ENCODE measurements around the gene COMMD3.
"Not testable (repeated sequence)": the region's sequence is repeated elsewhere in the genome, so short reads cannot be mapped to it uniquely, and the experiment has no call there.

COMMD3 gene

DNA sequence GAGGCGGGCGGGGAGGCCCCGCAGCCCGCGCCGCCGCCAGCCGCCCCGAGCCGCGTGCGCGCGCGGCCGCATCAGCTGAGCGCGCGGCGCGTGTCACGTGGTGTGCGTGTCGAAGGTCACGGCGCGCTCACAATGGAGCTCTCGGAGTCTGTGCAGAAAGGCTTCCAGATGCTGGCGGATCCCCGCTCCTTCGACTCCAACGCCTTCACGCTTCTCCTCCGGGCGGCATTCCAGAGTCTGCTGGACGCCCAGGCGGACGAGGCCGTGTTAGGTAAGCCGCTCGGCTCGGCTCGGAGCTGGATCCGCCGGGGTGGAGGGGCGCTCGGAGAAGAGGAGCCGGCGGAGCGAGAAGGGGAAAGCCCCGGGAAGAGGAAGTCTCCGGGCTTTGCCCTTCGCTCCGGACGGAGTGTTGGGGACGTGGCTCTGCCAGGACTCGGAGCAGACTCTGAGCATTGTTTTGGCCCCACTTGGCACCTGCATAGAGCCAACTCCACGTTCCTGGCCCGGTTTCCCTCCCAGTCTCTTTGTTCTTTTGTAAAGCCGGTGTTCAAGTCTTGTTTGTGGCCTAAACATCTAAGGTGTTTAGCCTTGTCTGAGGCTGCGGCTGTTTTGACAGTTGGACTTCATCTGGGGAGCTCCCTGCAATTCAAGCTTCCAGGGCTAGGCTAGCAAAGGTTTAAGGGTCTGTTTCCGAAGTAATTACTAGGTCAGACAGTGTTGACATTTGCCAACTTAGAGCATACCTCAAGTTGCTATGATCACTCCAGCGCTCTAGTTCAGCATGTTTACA is at the start of gene COMMD3:
COMMD3 (plus strand) TSS at position 103 of the 790 bp plus-strand sequence; CDS start at position 133, 30 bp downstream.
- no peak for DNase-seq (ENCODE audit: low read depth in 2 of 2)

DNA sequence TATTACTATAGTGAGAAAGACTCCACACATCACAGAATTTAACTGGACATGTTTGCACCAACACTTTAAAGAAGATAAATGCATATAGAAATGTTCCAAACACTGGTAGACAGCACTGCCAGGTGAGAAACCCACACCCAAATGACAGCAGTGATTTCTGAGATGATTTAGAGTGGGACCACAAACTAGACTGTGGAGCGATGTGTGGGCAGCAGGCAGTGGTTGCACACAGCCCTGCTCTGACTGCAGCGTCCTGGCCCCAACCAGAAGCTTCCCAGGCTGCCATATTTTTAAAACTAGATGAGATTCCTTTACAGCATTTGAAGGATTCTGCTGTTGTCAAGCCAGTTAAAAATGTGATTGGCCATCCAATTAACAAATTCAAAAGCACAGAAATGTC is 47.7 kb upstream of the COMMD3 start:
- DNase-seq (ENCODE audit: low read depth in 2 of 2) = no peak

- no peak for DNase-seq (ENCODE audit: low read depth in 2 of 2)
Observed at GRCh38 chr10:22271786-22272185, 44.4 kb upstream of the COMMD3 start.

DNA sequence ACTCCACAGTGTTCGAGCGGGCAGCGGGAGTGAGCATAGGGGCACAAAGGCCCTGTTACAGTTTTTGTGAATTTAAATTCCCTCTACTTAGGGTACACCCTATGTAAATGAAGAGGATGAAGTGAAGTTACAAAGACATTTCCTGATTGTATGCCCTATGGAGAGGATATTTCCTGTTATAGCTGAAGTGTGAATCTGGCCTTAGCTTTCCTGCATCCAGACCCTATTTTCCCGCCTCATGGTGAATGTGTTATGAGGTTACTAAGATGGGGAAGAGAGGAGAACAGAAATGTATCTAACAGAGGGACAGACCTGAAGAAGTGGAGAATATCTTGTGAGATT is 37.8 kb upstream of the COMMD3 start:
- DNase-seq (ENCODE audit: low read depth in 2 of 2) = no peak

GRCh38 chr10:22280078-22280477 is 36.1 kb upstream of the COMMD3 start:
- DNase-seq (ENCODE audit: low read depth in 2 of 2) = no peak

DNA sequence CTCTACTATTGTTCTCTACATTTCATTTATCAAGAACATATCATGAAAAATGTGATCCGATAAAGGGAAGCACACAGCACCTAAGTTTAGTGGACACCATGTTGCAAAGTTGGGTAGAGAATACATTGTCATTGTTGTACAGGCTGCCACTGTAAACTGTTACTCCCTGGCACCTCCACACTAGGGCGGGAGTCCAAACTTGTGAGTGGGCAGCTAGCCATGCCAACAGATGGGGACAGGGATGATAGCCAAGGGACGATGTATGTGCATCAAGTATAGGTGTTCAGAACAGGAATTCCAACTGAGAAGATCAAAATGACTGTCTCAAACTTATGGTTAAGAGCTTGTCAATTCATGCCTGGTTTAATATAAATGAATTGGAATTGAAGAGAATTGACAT is 31.1 kb upstream of the COMMD3 start:
- no peak for DNase-seq (ENCODE audit: low read depth in 2 of 2)

DNA sequence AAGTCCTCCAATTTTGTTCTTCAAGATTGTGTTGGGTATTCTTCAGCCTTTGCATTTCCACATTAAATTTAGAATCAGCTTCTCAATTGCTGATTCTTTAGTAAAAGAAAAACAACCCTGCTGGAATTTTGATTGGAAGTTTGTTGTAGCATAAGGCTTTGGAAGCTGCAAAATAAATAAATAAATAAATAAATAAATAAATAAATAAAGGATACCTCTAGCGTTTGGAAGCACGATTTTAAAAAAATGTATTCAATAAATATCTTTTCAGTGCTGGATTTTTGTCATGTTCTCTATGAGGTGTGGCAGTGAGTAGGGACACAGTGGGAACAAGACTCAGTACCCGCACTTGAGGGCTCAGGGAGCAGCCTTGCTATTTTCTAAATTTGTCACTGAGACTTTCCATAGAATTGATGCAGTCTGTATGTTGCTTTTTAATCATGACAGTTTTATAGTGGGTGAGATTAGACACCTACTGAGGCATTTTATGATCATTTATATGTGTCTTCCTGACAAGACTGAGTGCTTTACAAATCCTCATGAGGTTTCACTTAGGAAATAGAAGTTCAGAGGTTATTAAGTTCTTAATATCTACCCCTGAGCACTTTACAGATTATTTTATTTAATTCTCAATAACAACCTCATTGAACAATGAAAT is 22.3 kb upstream of the COMMD3 start:
- DNase-seq (ENCODE audit: low read depth in 2 of 2) = no peak

- no peak for DNase-seq (ENCODE audit: low read depth in 2 of 2)
Observed at GRCh38 chr10:22294694-22295093, 21.5 kb upstream of the COMMD3 start.

- no peak for DNase-seq (ENCODE audit: low read depth in 2 of 2)
Observed at GRCh38 chr10:22301193-22301592, 15.0 kb upstream of the COMMD3 start.

DNA sequence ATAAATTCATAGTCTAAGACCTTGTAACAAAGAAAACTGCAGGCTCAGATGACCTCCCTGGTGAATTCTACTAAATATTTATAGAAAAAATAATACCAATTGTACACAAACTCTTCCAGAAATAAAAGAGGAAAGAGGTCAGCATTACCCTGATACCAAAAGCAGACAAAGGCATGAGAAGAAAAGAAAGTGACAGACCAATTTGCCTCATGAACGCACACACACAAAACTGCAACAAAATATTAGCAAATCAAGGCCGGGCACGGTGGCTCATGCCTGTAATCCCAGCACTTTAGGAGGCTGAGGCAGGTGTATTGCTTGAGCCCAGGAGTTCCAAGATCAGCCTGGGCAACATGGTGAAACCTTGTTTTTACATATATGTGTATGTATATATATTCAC is 12.7 kb upstream of the COMMD3 start:
- no peak for DNase-seq (ENCODE audit: low read depth in 2 of 2)

- no peak for DNase-seq (ENCODE audit: low read depth in 2 of 2)
Observed at GRCh38 chr10:22305721-22306120, 10.5 kb upstream of the COMMD3 start.

GRCh38 chr10:22308390-22308789 is 7.8 kb upstream of the COMMD3 start:
- no peak for DNase-seq (ENCODE audit: low read depth in 2 of 2)

GRCh38 chr10:22309180-22310000 is 6.8 kb upstream of the COMMD3 start:
- DNase-seq (ENCODE audit: low read depth in 2 of 2) = no peak

DNA sequence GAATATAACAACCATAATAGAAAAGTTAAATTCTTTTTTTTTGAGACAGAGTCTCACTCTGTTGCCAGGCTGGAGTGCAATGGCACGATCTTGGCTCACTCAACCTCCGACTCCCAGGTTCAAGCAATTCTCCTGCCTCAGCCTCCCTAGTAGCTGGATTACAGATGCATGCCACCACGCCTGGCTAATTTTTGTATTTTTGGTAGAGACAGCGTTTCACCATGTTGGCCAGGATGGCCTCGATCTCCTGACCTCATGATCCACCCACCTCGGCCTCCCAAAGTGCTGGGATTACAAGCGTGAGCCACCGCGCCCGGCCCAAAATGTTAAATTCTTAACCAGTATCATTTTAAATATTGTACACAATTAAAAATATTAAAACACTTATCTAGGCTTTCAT is 6.2 kb upstream of the COMMD3 start:
- not testable (repeated sequence) for DNase-seq (ENCODE audit: low read depth in 2 of 2)

GRCh38 chr10:22310928-22311327 is 5.3 kb upstream of the COMMD3 start:
- no peak for DNase-seq (ENCODE audit: low read depth in 2 of 2)

DNA sequence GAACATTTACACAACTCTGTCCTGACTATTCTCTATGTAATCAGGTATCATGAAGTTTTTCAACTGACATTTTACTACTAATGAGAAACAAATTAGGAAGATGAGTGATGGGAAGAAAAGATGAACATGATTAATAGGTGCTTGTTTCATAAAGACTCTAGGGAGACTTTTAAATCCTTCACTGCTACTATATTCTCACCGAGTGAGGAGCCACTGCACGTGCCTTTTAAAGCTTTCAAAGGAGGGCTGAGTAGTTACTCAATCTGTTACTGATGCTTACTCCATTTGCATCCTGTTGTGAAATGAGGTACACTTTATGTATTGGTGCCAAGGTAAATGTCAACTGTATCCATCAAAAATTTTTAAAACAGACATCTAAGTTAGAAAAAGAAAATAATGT is 1.3 kb upstream of the COMMD3 start:
- no peak for DNase-seq (ENCODE audit: low read depth in 2 of 2)

DNA sequence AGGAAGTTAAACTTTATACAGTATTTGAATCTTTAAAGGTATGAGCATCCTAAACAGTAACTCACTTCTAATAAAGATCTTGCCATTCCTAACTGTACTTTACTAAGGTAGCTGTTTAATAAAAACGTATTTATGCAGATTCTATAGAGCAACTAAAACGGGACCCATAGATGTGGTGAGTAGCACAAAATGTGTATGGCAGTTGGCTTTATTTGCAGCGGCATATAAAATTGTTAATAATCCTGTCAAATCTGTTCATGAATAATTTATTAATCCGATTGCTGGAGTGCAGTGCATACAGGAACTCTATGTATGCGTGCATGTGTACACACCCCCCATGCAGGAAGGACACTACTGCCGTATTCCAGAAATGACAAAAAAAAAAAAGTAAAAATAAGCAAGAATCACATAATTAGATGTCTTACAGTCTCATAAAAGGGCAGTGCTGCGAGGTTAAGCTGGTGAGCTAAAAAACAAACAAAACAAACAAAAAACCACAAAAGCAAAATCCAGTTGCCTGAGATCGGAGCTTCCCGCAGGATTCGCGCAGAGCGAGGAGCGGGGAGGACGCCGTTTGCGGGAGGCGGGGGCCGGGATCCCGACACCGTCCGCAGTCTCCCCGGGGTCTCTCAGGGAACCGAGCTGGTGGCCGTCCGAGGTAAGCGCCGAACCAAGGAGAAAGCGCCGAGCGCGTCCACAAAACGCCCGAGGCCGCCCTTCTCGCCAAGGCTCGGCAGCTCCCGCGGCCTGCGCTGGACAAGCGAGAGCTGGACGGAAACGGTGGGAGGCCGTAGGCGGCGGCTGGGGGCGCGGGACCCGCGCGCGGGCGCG is 518 bp upstream of the COMMD3 start:
- no peak for DNase-seq (ENCODE audit: low read depth in 2 of 2)

- DNase-seq (ENCODE audit: low read depth in 2 of 2) = no peak
Observed at GRCh38 chr10:22317076-22317370, 835 bp downstream of the COMMD3 start.

- no peak for DNase-seq (ENCODE audit: low read depth in 2 of 2)
Observed at GRCh38 chr10:22317771-22318565, 1.8 kb downstream of the COMMD3 start.

DNA sequence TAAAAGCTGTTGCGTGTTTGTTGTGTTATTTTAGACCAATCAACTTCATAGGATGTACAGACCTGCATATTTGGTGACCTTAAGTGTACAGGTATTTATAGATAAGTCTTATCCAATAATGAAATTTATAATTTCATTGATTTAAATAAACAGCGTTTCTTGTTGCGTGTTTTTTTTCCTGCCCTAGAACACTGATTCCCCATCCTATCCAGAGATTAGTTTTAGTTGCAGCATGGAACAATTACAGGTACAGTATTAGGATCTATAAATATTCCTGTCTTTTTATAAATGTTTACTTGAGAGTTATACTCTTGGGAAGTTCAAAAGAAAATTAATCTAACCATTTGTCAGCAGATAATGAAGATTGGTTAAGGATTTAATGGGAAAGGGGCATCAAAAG is 2.6 kb downstream of the COMMD3 start:
- no peak for DNase-seq (ENCODE audit: low read depth in 2 of 2)

DNA sequence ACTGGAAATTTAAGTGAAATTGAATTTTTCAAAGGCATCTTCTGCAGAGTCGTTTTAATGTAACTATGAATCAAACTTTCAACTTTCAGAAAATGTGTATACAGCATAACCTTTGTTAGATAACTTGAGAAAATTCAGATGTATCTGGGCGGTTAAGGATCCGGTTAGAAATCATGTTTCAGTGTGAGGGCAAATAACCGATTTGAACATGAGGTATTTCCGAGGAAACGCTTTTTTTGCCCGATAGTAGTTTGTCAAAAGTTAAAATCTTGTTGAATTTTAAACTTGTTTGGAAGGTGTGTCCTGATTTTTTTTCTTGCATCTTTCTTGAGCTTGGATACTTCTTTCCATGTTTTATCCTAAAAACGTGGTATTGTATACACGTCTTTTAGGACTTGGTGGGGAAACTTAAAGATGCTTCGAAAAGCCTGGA is 3.4 kb downstream of the COMMD3 start:
- DNase-seq (ENCODE audit: low read depth in 2 of 2) = no peak

Measured in stimulated activated CD8-positive, alpha-beta memory T cell treated with anti-CD3 and anti-CD28 coated beads, Interleukin-7, amount 100 ng/mL, for 1 hour (primary cell).